Activated T-cell treated with anti-CD3 and anti-CD28 coated beads, Interleukin-2, amount 50 U/mL, for 4 hours (primary cell): ENCODE data around the gene TRMU. TPM values are rescaled to one million over a fixed set of nuclear protein-coding genes. Genes with fewer than 3 reads are reported as not detected.

Experiments used
- ATAC-seq, 2 donors: fragments of 200-7000 bp; cut with Tn5 transposase; one replicate each; pipeline ENCODE4 v1.10.0; 2021
- DNase-seq: peaks from one replicate; pipeline ENCODE4 v3.0.0-alpha.2; 2020
- H3K27me3 Mint-ChIP-seq: one replicate; pipeline ENCODE4 v1.8.0; 2021; ENCODE audit warnings: low read depth, mixed read lengths
- H3K36me3 Mint-ChIP-seq: one replicate; pipeline ENCODE4 v1.8.0; 2022; ENCODE audit warnings: mixed read lengths; ENCODE audit not compliant: insufficient read depth
- H3K4me1 Mint-ChIP-seq: one replicate; pipeline ENCODE4 v1.8.0; 2021; ENCODE audit warnings: low read depth, mixed read lengths
- H3K4me3 Mint-ChIP-seq: one replicate; pipeline ENCODE4 v1.8.0; 2021; ENCODE audit warnings: mild to moderate bottlenecking, moderate library complexity, mixed read lengths
- H3K9me3 Mint-ChIP-seq: one replicate; pipeline ENCODE4 v1.8.0; 2021; ENCODE audit warnings: mixed read lengths
- total RNA-seq, 3 donors: library from RNA; stranded (reverse); gene quantifications; one replicate each; pipeline ENCODE4 v1.2.1, GENCODE V29; 2021

TRMU gene
- total RNA-seq, 3 donors from 2014 or later = 62.5 to 69.0 (median 66.6) TPM

- H3K27me3 Mint-ChIP-seq = no peaks in the 10 kb centered on the region
- ATAC-seq (no peak), DNase-seq (no peak)
- no peaks in the 10 kb centered on the region for H3K9me3 Mint-ChIP-seq
- peaks cover 40% of the 10 kb centered on the region for H3K4me1 Mint-ChIP-seq
- H3K4me3 Mint-ChIP-seq = no peak overlapping the region
- peaks cover 45% of the 10 kb centered on the region for H3K36me3 Mint-ChIP-seq
These were observed 3.1 kb downstream of the TRMU start for GRCh38 chr22:46338636-46339035.

- no peaks in the 10 kb centered on the region for H3K27me3 Mint-ChIP-seq
- H3K36me3 Mint-ChIP-seq = peaks cover 53% of the 10 kb centered on the region
- no peaks in the 10 kb centered on the region for H3K9me3 Mint-ChIP-seq
- peaks cover 38% of the 10 kb centered on the region for H3K4me1 Mint-ChIP-seq
- DNase-seq (no peak), ATAC-seq (no peak)
- no peak overlapping the region for H3K4me3 Mint-ChIP-seq
These were observed 4.4 kb downstream of the TRMU start for GRCh38 chr22:46339956-46340355.

GRCh38 chr22:46340676-46341075 lies 5.2 kb downstream of the TRMU start:
- ATAC-seq = no peak
- Mint-ChIP-seq H3K4me3 (no peak overlapping the region), H3K27me3 (no peaks in the 10 kb centered on the region), H3K36me3 (peaks cover 54% of the 10 kb centered on the region), H3K9me3 (no peaks in the 10 kb centered on the region), H3K4me1 (peaks cover 36% of the 10 kb centered on the region)
- DNase-seq = no peak

GRCh38 chr22:46346680-46347405 lies 11.3 kb downstream of the TRMU start:
- Mint-ChIP-seq H3K4me1 (peaks cover 5% of the 10 kb centered on the region), H3K4me3 (no peak overlapping the region), H3K9me3 (no peaks in the 10 kb centered on the region), H3K27me3 (no peaks in the 10 kb centered on the region), H3K36me3 (peaks cover 49% of the 10 kb centered on the region)
- DNase-seq = no peak
- ATAC-seq = no peak

GRCh38 chr22:46347646-46348045 lies 12.1 kb downstream of the TRMU start:
- ATAC-seq (no peak), DNase-seq (no peak)
- Mint-ChIP-seq H3K4me1 (peaks cover 3% of the 10 kb centered on the region), H3K4me3 (no peak overlapping the region), H3K36me3 (peaks cover 46% of the 10 kb centered on the region), H3K27me3 (no peaks in the 10 kb centered on the region), H3K9me3 (no peaks in the 10 kb centered on the region)

- H3K4me1 Mint-ChIP-seq = peaks cover 3% of the 10 kb centered on the region
- H3K36me3 Mint-ChIP-seq = peaks cover 43% of the 10 kb centered on the region
- no peak overlapping the region for H3K4me3 Mint-ChIP-seq
- DNase-seq = no peak
- no peaks in the 10 kb centered on the region for H3K27me3 Mint-ChIP-seq
- no peaks in the 10 kb centered on the region for H3K9me3 Mint-ChIP-seq
- no peak for ATAC-seq
These were observed 12.7 kb downstream of the TRMU start for GRCh38 chr22:46348099-46348695.

- Mint-ChIP-seq H3K36me3 (peaks cover 45% of the 10 kb centered on the region), H3K9me3 (no peaks in the 10 kb centered on the region), H3K4me3 (no peak overlapping the region), H3K4me1 (peaks cover 2% of the 10 kb centered on the region), H3K27me3 (no peaks in the 10 kb centered on the region)
- no peak for DNase-seq
- no peak for ATAC-seq
These were observed 13.7 kb downstream of the TRMU start for GRCh38 chr22:46349238-46349637.

- H3K9me3 Mint-ChIP-seq = no peaks in the 10 kb centered on the region
- no peak for ATAC-seq
- no peak for DNase-seq
- no peak overlapping the region for H3K4me3 Mint-ChIP-seq
- H3K4me1 Mint-ChIP-seq = no peaks in the 10 kb centered on the region
- H3K27me3 Mint-ChIP-seq = no peaks in the 10 kb centered on the region
- H3K36me3 Mint-ChIP-seq = peaks cover 42% of the 10 kb centered on the region
These were observed 14.2 kb downstream of the TRMU start for GRCh38 chr22:46349681-46350080.

GRCh38 chr22:46350121-46350520 lies 14.6 kb downstream of the TRMU start:
- DNase-seq (no peak), ATAC-seq (no peak)
- Mint-ChIP-seq H3K27me3 (no peaks in the 10 kb centered on the region), H3K4me3 (no peak overlapping the region), H3K36me3 (peaks cover 40% of the 10 kb centered on the region), H3K4me1 (no peaks in the 10 kb centered on the region), H3K9me3 (no peaks in the 10 kb centered on the region)

GRCh38 chr22:46350646-46351045 lies 15.1 kb downstream of the TRMU start:
- Mint-ChIP-seq H3K4me1 (no peaks in the 10 kb centered on the region), H3K4me3 (no peak overlapping the region), H3K27me3 (no peaks in the 10 kb centered on the region), H3K9me3 (no peaks in the 10 kb centered on the region), H3K36me3 (peaks cover 44% of the 10 kb centered on the region)
- ATAC-seq = no peak
- no peak for DNase-seq

- Mint-ChIP-seq H3K27me3 (no peaks in the 10 kb centered on the region), H3K36me3 (peaks cover 38% of the 10 kb centered on the region), H3K9me3 (no peaks in the 10 kb centered on the region), H3K4me3 (no peak overlapping the region), H3K4me1 (no peaks in the 10 kb centered on the region)
- no peak for DNase-seq
- no peak for ATAC-seq
These were observed 15.7 kb downstream of the TRMU start for GRCh38 chr22:46351131-46351735.

GRCh38 chr22:46351767-46352166 lies 16.3 kb downstream of the TRMU start:
- Mint-ChIP-seq H3K36me3 (peaks cover 35% of the 10 kb centered on the region), H3K9me3 (no peaks in the 10 kb centered on the region), H3K27me3 (no peaks in the 10 kb centered on the region), H3K4me1 (no peaks in the 10 kb centered on the region), H3K4me3 (no peak overlapping the region)
- no peak for ATAC-seq
- DNase-seq = no peak

- Mint-ChIP-seq H3K4me3 (no peak overlapping the region), H3K27me3 (no peaks in the 10 kb centered on the region), H3K9me3 (no peaks in the 10 kb centered on the region), H3K4me1 (no peaks in the 10 kb centered on the region), H3K36me3 (peaks cover 36% of the 10 kb centered on the region)
- ATAC-seq (no peak), DNase-seq (no peak)
These were observed 16.8 kb downstream of the TRMU start for GRCh38 chr22:46352276-46352675.

GRCh38 chr22:46352691-46353386 lies 17.3 kb downstream of the TRMU start:
- no peak for DNase-seq
- Mint-ChIP-seq H3K4me1 (no peaks in the 10 kb centered on the region), H3K9me3 (no peaks in the 10 kb centered on the region), H3K27me3 (no peaks in the 10 kb centered on the region), H3K36me3 (peaks cover 40% of the 10 kb centered on the region), H3K4me3 (no peak overlapping the region)
- ATAC-seq = no peak
